ENCODE measurements around the gene AMOTL2. TPM values are rescaled to one million over a fixed set of nuclear protein-coding genes. Genes with fewer than 3 reads are reported as not detected.

The AMOTL2 gene
- total and polyA plus RNA-seq, 9 of the 15 experiments (the other 6 are each of a cell fraction or from before 2014, with no cell fraction given): 0.12 to 0.31 TPM; not detected in 7

DNA sequence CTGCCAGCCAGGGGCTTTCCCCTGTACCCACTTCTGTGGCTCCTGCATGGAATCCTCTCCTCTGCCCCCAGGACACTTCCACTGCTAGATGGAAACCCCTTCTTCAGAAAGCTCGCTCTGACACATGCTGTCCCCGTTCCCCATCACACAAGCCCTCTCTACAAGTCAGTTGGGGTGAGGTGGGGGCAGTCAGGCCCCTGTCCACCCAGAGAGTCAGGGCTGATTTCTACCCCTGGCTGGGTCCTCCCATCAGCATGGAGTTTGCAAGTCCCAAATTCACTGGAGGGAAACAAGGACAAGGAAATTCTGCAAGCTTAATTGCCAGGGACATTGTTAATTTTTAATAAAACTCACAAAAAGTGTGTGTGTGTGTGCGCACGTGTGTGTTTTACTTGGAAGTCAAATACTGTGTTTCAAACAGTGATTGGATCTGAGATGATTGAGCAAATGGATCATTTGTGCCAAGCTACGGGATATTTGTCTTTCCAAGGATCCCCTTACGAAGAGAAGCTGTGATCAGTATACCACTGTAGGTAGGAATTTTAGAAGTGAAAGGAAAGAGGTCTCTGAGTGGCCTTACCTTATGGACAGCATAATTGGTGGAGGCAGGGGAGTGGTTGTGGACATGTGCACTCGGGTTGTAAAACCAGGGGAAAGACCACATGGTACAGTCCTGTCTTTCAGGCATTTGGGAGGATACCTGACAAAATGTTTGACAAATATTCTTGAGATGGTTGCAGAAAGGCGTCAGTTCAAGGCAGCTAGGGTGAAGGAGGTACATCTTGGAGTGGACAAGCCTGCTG, 1.5 kb upstream of the AMOTL2 start (continued):
- TF ChIP-seq YBX1 (IDR thresholded peaks at IDR 0.05) (no peak), ZNF121 (CRISPR knock-in tag; conservative IDR thresholded peaks at IDR 0.05) (no peak), ZFP1 (CRISPR knock-in tag; IDR thresholded peaks at IDR 0.05) (no peak)

DNA sequence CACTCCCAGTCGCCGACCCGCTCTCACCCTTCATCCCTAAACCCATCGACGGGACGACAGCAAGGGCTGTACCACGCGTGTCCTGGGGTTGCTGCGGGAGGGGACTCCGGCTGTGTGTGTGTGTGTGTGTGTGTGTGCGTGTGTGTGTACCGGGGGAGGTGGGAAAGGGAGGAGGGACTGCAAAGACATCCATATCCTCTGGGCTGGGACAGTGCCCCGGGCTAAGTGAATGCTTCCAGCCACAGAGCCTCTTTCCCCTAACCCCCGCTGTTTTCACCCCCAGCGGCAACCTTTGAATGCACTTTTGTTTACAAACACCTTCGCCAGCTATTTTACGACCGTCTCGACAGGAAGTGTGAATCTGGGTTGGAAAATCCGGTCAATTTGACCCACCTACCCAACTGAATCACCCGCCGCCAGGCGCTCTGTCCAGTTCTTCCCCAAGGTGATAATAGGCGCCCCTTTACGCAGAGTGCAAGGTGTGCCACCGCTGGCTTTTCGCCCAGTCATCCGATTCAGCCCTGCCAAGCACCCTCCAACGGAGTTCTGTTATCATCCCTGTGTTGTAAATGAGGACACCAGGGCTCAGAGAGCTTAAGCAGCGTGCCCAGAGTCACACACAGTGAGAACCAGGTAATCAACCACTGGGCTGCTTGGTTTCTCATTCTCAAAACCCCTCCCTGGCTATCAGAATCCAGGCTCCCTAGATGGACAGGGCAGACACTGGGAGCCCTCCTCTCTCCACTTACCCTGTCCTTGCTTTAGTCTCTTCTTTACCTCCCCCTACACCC, 739 bp upstream of the AMOTL2 start:
- Histone ChIP-seq H3K9me1 (ENCODE audit: control insufficient read depth, insufficient read depth, low read length) (no peaks in the 10 kb centered on the region), H3K79me2 (ENCODE audit: control insufficient read depth, insufficient read depth, low read length) (no peaks in the 10 kb centered on the region), H3K36me3 (ENCODE audit: control insufficient read depth, insufficient read depth, low read length) (no peaks in the 10 kb centered on the region), H2AFZ (ENCODE audit: low read depth, low read length) (no peak overlapping the region), H3K4me3 (no peak overlapping the region), H3K9ac (ENCODE audit: insufficient read depth in 1 of 2, low read depth in 2 of 2, low read length in 2 of 2) (no peak overlapping the region), H3K27me3 (ENCODE audit: control insufficient read depth in 2 of 2, insufficient read depth in 2 of 2, low read length in 2 of 2) (peaks cover 0 to 43% of the 10 kb centered on the region in 2 experiments; a peak in 2 of 5 replicates), H4K20me1 (replicated peaks; ENCODE audit: control insufficient read depth, insufficient read depth, low read length) (no peaks in the 10 kb centered on the region; the same call in 1 of the 2 replicates), H3K4me2 (ENCODE audit: insufficient read depth, low read length) (no peak overlapping the region), H3K27ac (ENCODE audit: extremely low read depth, low read depth, low read length) (no peak overlapping the region), H3K9me3 (replicated peaks; ENCODE audit: control insufficient read depth, insufficient read depth, low read depth, low read length) (no peaks in the 10 kb centered on the region), H3K4me1 (replicated peaks in 1 of 2; ENCODE audit: control insufficient read depth in 2 of 2, insufficient read depth in 2 of 2, low read length in 2 of 2) (peaks cover 0 to 9% of the 10 kb centered on the region in 2 experiments; a peak in 2 of 5 replicates)
- no TSS peak for BruUV-seq (replicated peaks)
- CTCF ChIA-PET (ENCODE audit: low intra/inter-chr PET ratio): no interaction called here
- 12% methylated on average over 24 of the region's 30 CpGs for WGBS (ENCODE audit: insufficient coverage, low coverage, missing lambda C conversion rate)
- no peak for ATAC-seq
- intact Hi-C loops (cut with micrococcal nuclease): loop anchor here (5.0 kb wide), 2 partner anchors 163 to 443 kb away; no protein-coding TSS in a partner anchor
- DNase-seq (ENCODE audit: extremely low read depth in 1 of 4, low spot score in 3 of 4): no peak
- no peak for FAIRE-seq
- in situ Hi-C loops (cut with MboI): no loop called here
- TF ChIP-seq PML (IDR thresholded peaks at IDR 0.05; ENCODE audit: low read length): no peak
- TF ChIP-seq, protein P1, sequence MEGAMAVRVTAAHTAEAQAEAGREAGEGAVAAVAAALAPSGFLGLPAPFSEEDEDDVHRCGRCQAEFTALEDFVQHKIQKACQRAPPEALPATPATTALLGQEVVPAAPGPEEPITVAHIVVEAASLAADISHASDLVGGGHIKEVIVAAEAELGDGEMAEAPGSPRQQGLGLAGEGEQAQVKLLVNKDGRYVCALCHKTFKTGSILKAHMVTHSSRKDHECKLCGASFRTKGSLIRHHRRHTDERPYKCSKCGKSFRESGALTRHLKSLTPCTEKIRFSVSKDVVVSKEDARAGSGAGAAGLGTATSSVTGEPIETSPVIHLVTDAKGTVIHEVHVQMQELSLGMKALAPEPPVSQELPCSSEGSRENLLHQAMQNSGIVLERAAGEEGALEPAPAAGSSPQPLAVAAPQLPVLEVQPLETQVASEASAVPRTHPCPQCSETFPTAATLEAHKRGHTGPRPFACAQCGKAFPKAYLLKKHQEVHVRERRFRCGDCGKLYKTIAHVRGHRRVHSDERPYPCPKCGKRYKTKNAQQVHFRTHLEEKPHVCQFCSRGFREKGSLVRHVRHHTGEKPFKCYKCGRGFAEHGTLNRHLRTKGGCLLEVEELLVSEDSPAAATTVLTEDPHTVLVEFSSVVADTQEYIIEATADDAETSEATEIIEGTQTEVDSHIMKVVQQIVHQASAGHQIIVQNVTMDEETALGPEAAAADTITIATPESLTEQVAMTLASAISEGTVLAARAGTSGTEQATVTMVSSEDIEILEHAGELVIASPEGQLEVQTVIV (CRISPR knock-in tag; IDR thresholded peaks at IDR 0.05; ENCODE audit: borderline replicate concordance): no peak
- TF ChIP-seq NFXL1 (CRISPR knock-in tag; IDR thresholded peaks at IDR 0.05): no peak
- TF ChIP-seq HDAC2 (IDR thresholded peaks at IDR 0.05): no peak
- POLR2A ChIA-PET: no interaction called here

Data from K562 (cell line).